ENCODE data around the gene S100A14. TPM values are rescaled to one million over a fixed set of nuclear protein-coding genes. Genes with fewer than 3 reads are reported as not detected.

Gene S100A14
- total RNA-seq, 2 donors from 2014 or later = 13.5 to 25.0 TPM

GRCh38 chr1:153570874-153571273 is 45.3 kb downstream of the S100A14 start:
- peaks cover 3% of the 10 kb centered on the region for H3K4me1 ChIP-seq (replicated peaks)

GRCh38 chr1:153569465-153569864 is 46.7 kb downstream of the S100A14 start:
- Histone ChIP-seq H3K9me3 (no peaks in the 10 kb centered on the region), H3K27ac (no peak overlapping the region), H3K27me3 (replicated peaks; ENCODE audit: insufficient read depth) (no peaks in the 10 kb centered on the region), H3K4me1 (replicated peaks) (peaks cover 3% of the 10 kb centered on the region), H3K36me3 (no peaks in the 10 kb centered on the region), H3K4me3 (no peak overlapping the region)
- WGBS = 90% methylated on average over 8 of the region's 8 CpGs
- TF ChIP-seq POLR2A (IDR thresholded peaks at IDR 0.05) (no peak), POLR2AphosphoS5 (IDR thresholded peaks at IDR 0.05) (no peak), CTCF (IDR thresholded peaks at IDR 0.05) (no peak)
- intact Hi-C loops (cut with DNase I) = loop anchor here (5.0 kb wide), 1 partner anchor 217 kb away; no protein-coding TSS in a partner anchor
- no peak for DNase-seq (ENCODE audit: low spot score)

More at GRCh38 chr1:153570874-153571273, 45.3 kb downstream of the S100A14 start:
- TF ChIP-seq POLR2A (IDR thresholded peaks at IDR 0.05) (no peak), POLR2AphosphoS5 (IDR thresholded peaks at IDR 0.05) (no peak), CTCF (IDR thresholded peaks at IDR 0.05) (no peak)
- DNase-seq (ENCODE audit: low spot score) = no peak
- 95% methylated on average over 5 of the region's 5 CpGs for WGBS
- H3K27me3 ChIP-seq (replicated peaks; ENCODE audit: insufficient read depth) = no peaks in the 10 kb centered on the region
- intact Hi-C loops (cut with DNase I) = loop anchor here (5.0 kb wide), 3 partner anchors 56 to 181 kb away; partner anchors contain the start of genes ILF2, S100A1 and S100A13
- H3K27ac ChIP-seq = no peak overlapping the region
- H3K4me3 ChIP-seq = no peak overlapping the region
- no peaks in the 10 kb centered on the region for H3K9me3 ChIP-seq
- H3K36me3 ChIP-seq = no peaks in the 10 kb centered on the region

- Histone ChIP-seq H3K9me3 (no peaks in the 10 kb centered on the region), H3K27me3 (replicated peaks; ENCODE audit: insufficient read depth) (no peaks in the 10 kb centered on the region), H3K36me3 (no peaks in the 10 kb centered on the region), H3K4me3 (no peak overlapping the region), H3K27ac (peak overlapping the region; percentile 66 to 86), H3K4me1 (replicated peaks) (peaks cover 3% of the 10 kb centered on the region)
- peak; percentile 83 for DNase-seq (ENCODE audit: low spot score)
- intact Hi-C loops (cut with DNase I) = loop anchor here (1.0 to 5.0 kb wide), 3 partner anchors 35 to 216 kb away; no protein-coding TSS in a partner anchor
- peak; percentile 96 to 99 (median 98) for TF ChIP-seq CTCF (IDR thresholded peaks at IDR 0.05)
- peak; percentile 79 for TF ChIP-seq POLR2AphosphoS5 (IDR thresholded peaks at IDR 0.05)
- TF ChIP-seq POLR2A (IDR thresholded peaks at IDR 0.05) = peak; percentile 24
- 15% methylated on average over 25 of the region's 25 CpGs for WGBS
Measured at GRCh38 chr1:153568367-153569099, 47.6 kb downstream of the S100A14 start.

- intact Hi-C loops (cut with DNase I) = loop anchor here (1.0 to 5.0 kb wide), 3 partner anchors 34 to 215 kb away; no protein-coding TSS in a partner anchor
- 74% methylated on average over 22 of the region's 22 CpGs for WGBS
- H3K36me3 ChIP-seq = no peaks in the 10 kb centered on the region
Measured at GRCh38 chr1:153567621-153568366, 48.3 kb downstream of the S100A14 start.

More at GRCh38 chr1:153567621-153568366, 48.3 kb downstream of the S100A14 start:
- TF ChIP-seq POLR2AphosphoS5 (IDR thresholded peaks at IDR 0.05) (no peak), POLR2A (IDR thresholded peaks at IDR 0.05) (no peak), CTCF (IDR thresholded peaks at IDR 0.05) (no peak)
- H3K9me3 ChIP-seq = no peaks in the 10 kb centered on the region
- DNase-seq (ENCODE audit: low spot score) = no peak
- no peak overlapping the region for H3K4me3 ChIP-seq
- H3K27me3 ChIP-seq (replicated peaks; ENCODE audit: insufficient read depth) = no peaks in the 10 kb centered on the region
- H3K27ac ChIP-seq = peak overlapping the region; percentile 86
- H3K4me1 ChIP-seq (replicated peaks) = peaks cover 3% of the 10 kb centered on the region

All from prostate gland (tissue), 2 donors.